ENCODE measurements around the gene MAMDC2. TPM values are rescaled to one million over a fixed set of nuclear protein-coding genes. Genes with fewer than 3 reads are reported as not detected.

MAMDC2 gene
- total RNA-seq, 4 donors from 2014 or later, result 15.8 to 19.6 (median 18.4) TPM

DNA sequence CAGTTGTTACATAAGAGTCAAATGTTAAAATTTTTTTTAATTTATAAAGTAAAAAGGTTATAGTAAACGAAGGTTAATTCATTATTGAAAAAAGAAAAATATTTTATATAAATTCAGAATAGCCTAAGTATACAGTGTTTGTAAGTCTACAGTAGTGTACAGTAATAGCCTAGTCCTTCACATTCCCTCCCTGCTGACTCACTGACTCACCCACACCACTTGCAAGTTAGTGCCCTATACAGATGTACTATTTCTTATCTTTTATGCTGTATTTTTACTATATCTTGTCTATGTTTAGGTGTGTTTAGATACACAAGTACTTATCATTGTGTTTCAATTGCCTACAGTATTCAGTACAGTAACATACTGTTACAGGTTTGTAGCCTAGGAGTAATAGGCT is 57.6 kb downstream of the MAMDC2 start:
- Histone ChIP-seq H3K9me3 (no peaks in the 10 kb centered on the region), H3K4me3 (replicated peaks in 1 of 3) (no peak overlapping the region), H3K27ac (no peak overlapping the region), H3K4me1 (no peaks in the 10 kb centered on the region), H3K27me3 (no peaks in the 10 kb centered on the region), H3K36me3 (no peaks in the 10 kb centered on the region)
- 90 to 94% methylated on average over 1 of the region's 1 CpG for WGBS, 2 donors
- DNase-seq, result no peak
- intact Hi-C loops (cut with DNase I), result no loop called here
- TF ChIP-seq, protein P1, sequence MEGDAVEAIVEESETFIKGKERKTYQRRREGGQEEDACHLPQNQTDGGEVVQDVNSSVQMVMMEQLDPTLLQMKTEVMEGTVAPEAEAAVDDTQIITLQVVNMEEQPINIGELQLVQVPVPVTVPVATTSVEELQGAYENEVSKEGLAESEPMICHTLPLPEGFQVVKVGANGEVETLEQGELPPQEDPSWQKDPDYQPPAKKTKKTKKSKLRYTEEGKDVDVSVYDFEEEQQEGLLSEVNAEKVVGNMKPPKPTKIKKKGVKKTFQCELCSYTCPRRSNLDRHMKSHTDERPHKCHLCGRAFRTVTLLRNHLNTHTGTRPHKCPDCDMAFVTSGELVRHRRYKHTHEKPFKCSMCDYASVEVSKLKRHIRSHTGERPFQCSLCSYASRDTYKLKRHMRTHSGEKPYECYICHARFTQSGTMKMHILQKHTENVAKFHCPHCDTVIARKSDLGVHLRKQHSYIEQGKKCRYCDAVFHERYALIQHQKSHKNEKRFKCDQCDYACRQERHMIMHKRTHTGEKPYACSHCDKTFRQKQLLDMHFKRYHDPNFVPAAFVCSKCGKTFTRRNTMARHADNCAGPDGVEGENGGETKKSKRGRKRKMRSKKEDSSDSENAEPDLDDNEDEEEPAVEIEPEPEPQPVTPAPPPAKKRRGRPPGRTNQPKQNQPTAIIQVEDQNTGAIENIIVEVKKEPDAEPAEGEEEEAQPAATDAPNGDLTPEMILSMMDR (IDR thresholded peaks at IDR 0.05), result no peak
- no peak for TF ChIP-seq POLR2A (IDR thresholded peaks at IDR 0.05)

DNA sequence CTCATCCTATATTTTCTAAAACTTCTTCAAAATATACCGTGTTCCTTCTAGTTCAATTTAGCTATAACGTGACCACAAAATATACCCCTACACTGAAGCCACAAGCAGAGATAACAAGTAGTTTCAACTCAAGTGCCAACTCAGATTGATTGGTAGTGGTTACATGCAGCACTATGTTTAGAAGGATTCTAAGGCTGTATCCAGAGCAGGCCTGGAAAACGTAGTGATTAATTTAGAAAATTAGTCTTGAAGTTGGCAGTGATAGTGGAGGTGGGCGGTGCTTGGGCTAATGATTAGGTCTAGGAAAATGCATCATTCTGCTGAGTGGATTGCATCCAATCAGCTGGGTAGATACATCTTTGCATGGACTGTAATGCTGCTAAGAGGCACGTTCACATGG is 61.5 kb downstream of the MAMDC2 start:
- intact Hi-C loops (cut with DNase I), result no loop called here
- DNase-seq, result no peak
- no peak for TF ChIP-seq POLR2A (IDR thresholded peaks at IDR 0.05)
- TF ChIP-seq, protein P1 (IDR thresholded peaks at IDR 0.05), result no peak
- WGBS, 2 donors, result 86 to 88% methylated on average over 5 of the region's 5 CpGs
- Histone ChIP-seq H3K27me3 (no peaks in the 10 kb centered on the region), H3K4me1 (no peaks in the 10 kb centered on the region), H3K36me3 (no peaks in the 10 kb centered on the region), H3K4me3 (replicated peaks in 1 of 3) (no peak overlapping the region), H3K27ac (no peak overlapping the region), H3K9me3 (no peaks in the 10 kb centered on the region)

DNA sequence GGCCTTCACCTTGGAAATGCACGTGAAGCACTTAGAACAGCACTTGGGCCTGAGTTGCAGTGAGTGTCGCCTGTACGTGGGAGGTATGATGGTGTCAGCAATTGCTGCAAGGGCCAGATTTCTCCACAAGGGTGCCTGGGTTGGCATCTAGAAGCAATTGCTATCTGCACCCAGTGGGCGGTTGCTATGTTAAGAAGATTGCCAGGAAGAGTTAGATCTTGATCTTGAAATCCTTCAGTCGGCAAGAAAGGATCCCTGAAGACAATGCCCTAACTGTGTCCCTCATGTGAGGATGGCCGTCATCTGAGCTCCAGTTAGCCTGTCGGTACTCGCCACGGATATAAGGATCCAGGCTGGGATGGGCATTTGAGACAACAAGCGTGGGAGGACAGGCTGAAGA is 62.9 kb downstream of the MAMDC2 start:
- peaks cover 0 to 4% of the 10 kb centered on the region in 2 donors for H3K4me1 ChIP-seq
- no peak overlapping the region for H3K27ac ChIP-seq
- H3K4me3 ChIP-seq (replicated peaks in 1 of 3), result no peak overlapping the region
- 91 to 96% methylated on average over 10 of the region's 10 CpGs for WGBS, 2 donors
- no peaks in the 10 kb centered on the region for H3K27me3 ChIP-seq
- no peak for TF ChIP-seq POLR2A (IDR thresholded peaks at IDR 0.05)
- TF ChIP-seq, protein P1 (IDR thresholded peaks at IDR 0.05), result no peak
- intact Hi-C loops (cut with DNase I), result no loop called here
- H3K36me3 ChIP-seq, result no peaks in the 10 kb centered on the region
- H3K9me3 ChIP-seq, result no peaks in the 10 kb centered on the region
- DNase-seq, result no peak

DNA sequence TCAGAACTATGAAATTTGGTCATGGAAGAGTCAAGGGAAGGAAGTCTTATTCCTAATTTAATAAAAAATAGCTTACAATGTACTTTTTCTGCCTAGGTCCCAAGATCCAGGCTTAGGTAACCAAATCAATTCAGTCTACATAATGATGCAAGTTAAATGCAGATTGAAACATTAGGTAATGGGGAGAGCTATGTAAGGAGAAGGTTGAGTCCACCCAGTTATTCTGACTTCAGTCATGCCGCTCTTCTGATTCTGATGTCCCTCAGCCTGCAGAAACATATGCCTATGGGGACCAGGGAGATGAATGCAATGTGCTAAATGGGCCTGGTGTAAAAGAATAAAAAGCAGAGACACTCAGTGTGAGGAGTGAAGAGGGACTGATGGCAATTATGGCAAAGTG is 63.9 kb downstream of the MAMDC2 start:
- Histone ChIP-seq H3K27me3 (no peaks in the 10 kb centered on the region), H3K27ac (no peak overlapping the region), H3K9me3 (no peaks in the 10 kb centered on the region), H3K4me1 (peaks cover 0 to 4% of the 10 kb centered on the region in 2 donors), H3K36me3 (no peaks in the 10 kb centered on the region), H3K4me3 (replicated peaks in 1 of 3) (no peak overlapping the region)
- WGBS, 2 donors, result 91 to 96% methylated on average over 1 of the region's 1 CpG
- TF ChIP-seq, protein P1 (IDR thresholded peaks at IDR 0.05), result no peak
- no peak for TF ChIP-seq POLR2A (IDR thresholded peaks at IDR 0.05)
- intact Hi-C loops (cut with DNase I), result no loop called here
- no peak for DNase-seq

DNA sequence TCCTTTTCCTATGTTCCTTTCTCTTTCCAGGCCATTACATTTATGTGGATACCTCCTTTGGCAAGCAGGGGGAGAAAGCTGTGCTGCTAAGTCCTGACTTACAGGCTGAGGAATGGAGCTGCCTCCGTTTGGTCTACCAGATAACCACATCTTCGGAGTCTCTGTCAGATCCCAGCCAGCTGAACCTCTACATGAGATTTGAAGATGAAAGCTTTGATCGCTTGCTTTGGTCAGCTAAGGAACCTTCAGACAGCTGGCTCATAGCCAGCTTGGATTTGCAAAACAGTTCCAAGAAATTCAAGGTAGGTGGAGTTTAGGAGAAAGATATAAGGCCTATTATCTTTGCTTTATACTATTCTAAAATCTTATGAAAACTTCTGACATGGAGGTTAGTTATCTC is 64.5 kb downstream of the MAMDC2 start:
- 87 to 89% methylated on average over 3 of the region's 3 CpGs for WGBS, 2 donors
- DNase-seq, result no peak

More for the DNA sequence above, 64.5 kb downstream of the MAMDC2 start:
- no peaks in the 10 kb centered on the region for H3K36me3 ChIP-seq
- H3K4me1 ChIP-seq, result peaks cover 0 to 7% of the 10 kb centered on the region in 2 donors
- H3K9me3 ChIP-seq, result no peaks in the 10 kb centered on the region
- TF ChIP-seq, protein P1 (IDR thresholded peaks at IDR 0.05), result no peak
- no peak for TF ChIP-seq POLR2A (IDR thresholded peaks at IDR 0.05)
- no peaks in the 10 kb centered on the region for H3K27me3 ChIP-seq
- H3K27ac ChIP-seq, result no peak overlapping the region
- intact Hi-C loops (cut with DNase I), result no loop called here
- no peak overlapping the region for H3K4me3 ChIP-seq (replicated peaks in 1 of 3)

Measured in thyroid gland (tissue), 4 donors.